NCI-H128 (cell line): ENCODE results near the gene RELL1.

ENCODE experiments used
- DNase-seq: peaks from one replicate; lab custom pipeline; 2025; ENCODE audit not compliant: unreplicated experiment; lab: John Stamatoyannopoulos, UW

Gene RELL1

DNA sequence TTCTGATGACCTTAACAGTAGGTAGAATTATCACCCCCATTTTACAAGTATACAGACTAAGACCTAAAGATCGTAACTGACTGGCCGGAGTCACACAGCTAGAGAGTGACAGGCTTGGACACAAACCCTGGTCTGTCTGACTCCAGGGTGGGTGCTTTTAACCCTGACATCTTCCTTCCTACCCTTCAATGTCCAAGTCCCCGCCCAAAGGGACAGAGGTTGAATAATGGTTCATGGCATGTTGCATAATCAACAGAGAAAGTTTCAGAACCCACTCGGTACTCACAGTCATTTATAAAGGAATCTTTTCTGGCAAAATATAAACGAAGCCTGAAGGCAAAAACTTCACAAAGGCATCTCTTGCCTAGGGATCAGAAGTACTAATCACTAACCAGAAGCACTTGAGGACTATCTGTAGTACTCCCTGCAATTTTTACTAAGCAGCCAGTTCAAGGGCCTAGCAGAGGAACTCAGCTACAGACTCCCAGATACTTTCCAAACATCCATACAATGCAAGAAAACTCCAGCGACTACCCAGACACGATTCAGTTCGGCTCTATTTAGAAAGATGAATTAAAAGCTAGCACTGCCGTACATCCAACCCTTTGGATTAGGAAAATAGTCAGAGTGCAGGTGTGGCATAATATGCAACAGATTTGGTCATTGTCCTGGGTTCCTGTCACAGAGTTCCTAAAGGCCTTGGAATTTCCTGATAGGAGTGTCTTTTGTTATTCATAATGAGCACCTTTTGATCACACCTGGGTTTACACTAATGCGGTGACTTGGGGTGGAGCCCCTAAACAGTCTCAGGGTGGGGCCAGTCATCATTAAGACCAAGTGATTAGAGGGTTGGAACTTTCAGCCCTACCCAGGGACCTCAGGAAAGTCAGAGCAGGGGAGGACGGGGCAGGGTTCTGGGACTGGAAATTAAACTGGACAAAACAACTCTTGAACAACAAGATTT is 44.0 kb downstream of the RELL1 start:
- no peak for DNase-seq

DNA sequence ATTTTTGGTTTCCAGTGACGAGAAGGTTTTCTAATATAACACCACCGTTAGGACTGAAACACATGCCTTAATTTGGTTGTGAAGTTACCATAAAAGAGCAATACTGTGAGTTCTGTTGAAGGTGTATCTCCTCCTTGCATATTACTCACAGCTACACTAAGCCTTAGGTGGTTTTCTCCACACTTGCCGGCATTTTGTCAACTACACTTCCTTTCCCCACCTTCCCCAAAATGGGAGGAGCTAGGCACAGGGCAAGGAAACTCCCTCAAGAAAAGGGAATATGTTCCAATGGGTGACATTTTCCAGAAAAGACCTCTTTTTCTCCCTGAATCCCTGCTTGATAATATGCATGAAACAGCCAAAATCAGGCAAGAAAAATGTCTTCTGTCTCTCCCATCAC is 44.8 kb downstream of the RELL1 start:
- no peak for DNase-seq

DNA sequence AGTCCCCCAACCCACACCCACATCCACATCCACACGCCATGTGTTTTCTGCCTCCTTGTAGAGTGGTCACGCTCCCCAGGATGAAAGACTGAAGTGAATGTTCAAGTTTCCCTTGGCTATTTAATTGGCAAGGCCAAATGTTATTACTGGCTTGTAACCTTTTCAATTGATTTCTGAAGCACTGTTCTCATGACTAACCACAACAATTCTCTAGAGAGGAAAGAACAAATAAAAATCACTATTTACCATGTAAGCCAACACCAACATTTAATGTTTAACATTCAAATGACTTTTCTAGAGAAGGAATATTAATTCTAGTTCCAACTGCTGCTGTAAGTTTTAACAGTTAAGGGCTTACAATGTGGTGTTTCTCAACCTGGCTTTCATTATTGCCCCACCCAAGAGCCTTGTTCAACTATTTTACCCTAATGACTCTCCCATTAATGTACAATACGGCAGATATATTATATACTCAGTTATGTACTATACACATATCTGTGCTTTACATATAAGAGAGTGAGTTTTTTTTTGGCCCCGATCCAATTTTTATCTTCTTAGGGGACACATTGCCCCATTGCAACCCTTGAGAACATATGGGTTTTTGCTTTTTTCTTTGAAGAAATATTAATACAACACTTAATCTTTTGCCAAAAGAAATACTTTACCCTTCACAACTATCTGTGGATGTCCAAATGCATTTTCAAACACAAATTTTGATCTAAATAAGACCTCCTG is 46.5 kb downstream of the RELL1 start:
- no peak for DNase-seq

DNA sequence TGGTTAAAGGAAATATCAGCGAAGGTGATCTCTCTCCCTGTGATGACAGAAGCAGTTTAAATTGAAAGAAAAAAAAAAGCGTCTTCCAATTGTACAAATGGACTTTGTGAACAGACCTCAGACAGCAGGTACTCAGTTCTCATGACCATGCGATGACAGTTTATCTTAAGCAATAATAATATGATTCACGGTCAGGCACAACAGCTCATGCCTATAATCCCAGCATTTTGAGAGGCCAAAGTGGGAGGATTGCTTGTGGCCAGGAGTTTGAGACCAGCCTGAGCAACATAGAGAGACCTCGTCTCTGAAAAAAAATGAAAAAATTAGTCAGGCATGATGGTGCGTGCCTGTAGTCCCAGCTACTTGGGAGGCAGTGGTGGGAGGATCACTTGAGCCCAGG is 51.0 kb downstream of the RELL1 start:
- no peak for DNase-seq

DNA sequence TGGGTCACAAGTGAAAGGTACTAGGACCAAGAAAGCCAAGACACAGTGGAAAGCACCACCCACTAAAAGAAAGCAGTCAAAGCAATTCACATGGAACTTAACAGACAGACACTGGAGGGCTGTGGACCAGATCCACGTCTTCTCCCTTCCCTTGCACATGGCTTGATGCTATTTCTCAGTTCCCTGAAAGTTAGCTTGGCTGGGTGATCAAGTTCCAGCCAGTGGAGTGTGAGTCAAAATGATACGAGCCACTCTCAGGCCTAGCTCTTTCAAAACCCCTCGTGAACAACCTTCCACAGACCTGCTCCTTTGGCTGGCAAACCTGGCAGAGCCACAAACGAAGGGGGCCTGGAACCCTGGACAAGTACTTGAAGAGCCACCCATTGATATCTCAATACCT is 52.0 kb downstream of the RELL1 start:
- no peak for DNase-seq

DNA sequence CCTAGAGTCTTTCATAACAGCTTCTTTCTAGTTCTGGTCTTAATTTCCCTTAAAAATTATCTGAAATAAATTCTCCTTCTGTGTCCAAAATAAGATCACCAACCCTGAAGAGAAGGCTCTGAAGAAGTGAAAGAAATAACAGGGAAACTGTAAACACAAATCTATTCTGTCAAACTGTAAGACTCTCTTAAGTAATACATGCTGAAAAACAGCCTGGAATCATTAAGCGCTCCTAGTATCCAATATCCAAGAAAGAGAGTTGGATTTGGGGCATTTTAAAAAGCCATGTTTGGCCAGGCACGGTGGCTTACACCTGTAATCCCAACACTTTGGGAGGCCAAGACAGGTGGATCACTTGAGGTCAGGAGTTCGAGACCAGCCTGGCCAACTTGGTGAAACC is 53.3 kb downstream of the RELL1 start:
- DNase-seq, result no peak

DNA sequence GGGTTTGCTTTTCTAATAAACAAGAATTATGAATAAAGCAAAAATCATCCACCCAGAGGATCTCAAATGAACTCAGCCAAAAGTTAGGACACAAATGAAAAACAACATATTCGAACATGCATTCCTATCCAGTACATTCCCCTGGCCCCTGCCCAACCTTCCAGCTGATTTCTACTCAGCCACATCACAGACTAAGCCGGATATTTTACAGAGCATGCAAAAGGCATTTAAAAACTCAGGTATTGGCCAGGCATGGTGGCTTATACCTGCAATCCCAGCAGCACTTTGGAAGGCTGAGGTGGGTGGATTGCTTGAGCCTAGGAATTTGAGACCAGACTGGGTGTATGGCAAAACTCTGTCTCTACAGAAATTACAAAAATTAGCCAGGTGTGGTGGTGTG is 54.6 kb downstream of the RELL1 start:
- DNase-seq, result no peak

DNA sequence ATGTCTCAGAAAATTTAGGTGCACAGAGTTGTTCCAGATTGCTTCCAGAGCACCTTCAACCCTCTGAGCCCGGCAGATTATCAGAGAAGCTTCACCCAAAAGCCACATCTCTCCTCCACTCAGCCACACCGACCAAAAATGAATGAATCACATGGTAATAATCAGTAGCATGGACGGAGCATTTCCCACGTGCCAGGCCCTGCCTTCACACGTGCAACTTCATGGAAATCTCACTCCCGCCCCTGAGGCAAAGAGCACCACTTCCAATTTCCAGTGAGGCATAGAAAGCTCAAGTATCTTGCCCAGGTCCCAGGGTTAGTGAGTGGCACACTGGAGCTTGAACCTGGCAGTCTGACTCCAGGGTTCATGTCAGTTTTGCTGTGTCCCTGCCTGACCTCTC is 56.5 kb downstream of the RELL1 start:
- DNase-seq, result no peak

DNA sequence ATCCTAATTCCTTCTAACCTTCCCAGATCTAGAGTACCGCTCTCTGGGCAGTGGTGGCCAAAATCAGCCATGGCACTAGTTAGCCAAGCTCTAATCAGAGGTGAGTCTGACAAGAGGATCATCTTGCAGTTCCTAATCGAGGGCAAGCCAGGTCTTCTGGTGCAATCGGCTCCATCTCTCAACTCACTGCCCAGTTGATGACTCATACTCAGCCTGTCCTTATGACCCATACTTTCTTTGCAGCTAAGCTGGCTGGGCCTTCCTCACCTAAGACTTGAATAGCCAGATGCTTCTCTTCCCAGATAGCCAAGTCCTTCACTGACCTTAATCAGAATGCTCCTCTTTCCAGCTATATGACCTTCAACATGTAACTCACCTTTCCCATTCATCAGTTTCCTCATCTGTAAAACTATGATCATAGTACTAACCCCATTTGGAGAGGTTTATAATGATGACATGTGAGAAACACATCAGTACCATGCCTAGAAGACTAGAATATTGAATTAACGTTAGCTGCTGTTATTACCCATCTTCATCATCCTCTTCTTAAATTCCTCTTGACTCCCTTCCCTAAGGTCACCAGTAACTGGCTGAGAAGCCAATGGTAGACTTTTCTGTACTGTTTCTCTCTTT is 57.1 kb downstream of the RELL1 start:
- no peak for DNase-seq

DNA sequence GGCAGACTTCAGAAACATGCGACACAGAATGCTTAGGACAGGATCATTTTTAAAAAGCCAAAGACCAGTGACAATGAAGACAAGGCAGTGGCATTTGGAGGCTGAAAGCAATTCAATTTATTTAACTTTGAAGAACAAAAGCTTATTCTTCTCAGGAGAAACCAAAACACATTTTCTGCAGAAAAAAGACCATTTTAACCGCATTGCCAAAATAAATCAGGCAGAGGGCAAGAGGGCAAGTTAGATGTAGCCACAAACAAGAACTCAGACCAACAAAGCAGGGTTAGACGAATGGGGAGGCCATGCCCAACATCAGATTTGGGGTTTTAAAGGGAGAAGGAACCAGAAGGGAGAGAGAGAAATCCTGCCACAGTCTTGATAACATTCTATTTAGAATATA is 58.9 kb downstream of the RELL1 start:
- no peak for DNase-seq

DNA sequence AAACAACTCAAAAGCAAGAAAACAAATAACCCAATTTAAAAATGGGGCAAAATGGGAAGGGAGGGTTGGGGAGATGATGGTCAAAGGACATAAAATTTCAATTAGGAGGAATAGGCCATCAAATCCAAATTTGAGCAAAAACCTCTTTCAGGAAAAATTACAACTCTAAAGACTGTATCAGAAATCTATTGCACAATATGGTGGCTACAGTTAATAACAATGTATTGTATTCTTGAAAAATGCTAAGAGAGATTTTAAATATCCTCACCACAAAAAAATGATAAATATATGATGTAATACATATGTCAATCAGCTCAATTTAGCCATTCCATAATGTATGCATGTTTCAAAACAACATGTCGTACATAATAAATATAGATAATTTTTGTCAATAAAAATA is 60.7 kb downstream of the RELL1 start:
- DNase-seq, result no peak

DNA sequence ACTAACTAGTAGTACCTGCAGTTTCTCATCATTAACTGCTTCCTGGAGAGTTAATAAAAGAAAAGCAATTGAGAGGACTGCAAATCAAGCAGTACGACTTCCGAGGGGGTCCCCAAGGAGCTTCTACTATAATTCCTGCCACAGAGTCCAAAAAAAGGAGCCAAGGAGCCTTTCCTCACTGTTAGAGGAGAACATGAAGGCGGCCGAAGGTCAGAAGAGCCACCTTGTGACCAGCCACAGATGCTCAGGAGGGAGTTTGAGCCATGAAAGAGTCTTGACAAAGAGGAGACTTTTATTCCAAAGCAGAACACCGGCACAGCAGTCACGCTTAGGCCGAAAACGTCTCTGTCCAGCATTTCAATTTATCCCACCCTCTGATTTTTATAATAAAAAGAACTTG is 62.2 kb downstream of the RELL1 start:
- DNase-seq, result no peak

DNA sequence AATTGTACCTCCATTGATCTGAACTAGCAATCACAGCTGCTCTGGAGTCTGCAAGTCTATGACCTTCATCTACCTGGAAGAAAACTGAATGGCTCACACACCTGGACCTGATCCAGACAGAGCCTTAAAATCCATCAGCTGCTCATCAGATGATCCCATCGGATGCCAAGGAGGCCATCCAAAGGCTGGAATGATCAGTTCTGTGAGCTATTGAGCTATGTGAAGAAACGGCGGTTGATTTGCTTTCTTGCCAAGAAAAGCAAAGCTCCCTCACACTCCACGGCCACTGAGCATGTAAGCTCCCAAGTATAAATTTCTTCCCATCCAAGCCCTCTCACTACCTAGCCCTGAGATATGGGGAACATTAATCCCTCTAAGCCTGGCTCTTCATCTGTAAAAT is 63.1 kb downstream of the RELL1 start:
- DNase-seq, result no peak

DNA sequence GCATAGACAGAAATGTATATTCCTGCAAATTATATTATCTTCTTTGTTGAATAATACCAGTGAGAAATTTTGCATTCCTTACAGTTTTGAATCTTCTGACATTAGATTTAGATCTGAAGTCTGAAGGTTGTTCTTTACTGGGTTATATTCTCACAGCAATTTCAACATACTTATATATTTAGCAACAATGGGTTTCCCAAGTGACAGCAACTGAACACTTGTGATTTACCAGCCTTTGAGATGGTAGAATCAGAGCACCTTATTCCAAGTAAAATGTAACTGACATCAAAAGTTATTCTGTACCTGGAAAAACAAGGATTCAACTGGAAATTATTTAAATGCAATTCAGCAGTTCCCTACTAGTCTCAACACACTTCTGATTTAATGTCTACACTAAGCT is 66.0 kb downstream of the RELL1 start:
- no peak for DNase-seq

DNA sequence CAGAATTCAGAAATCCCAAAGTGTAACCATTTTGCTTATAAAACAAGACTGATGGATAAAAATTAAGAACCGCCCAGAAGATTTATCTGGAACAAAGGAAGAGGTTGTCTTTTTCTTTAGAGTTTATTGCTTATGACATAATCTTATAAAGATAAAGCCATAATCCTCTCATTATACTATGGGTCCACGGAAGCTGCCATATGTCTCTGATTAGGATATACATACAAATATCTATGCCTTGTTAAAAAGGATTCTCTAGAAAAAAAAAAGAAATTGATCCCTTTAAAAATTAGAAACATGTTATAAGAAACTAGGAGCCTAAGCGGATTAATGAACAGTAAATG is 70.5 kb downstream of the RELL1 start:
- DNase-seq, result no peak

DNA sequence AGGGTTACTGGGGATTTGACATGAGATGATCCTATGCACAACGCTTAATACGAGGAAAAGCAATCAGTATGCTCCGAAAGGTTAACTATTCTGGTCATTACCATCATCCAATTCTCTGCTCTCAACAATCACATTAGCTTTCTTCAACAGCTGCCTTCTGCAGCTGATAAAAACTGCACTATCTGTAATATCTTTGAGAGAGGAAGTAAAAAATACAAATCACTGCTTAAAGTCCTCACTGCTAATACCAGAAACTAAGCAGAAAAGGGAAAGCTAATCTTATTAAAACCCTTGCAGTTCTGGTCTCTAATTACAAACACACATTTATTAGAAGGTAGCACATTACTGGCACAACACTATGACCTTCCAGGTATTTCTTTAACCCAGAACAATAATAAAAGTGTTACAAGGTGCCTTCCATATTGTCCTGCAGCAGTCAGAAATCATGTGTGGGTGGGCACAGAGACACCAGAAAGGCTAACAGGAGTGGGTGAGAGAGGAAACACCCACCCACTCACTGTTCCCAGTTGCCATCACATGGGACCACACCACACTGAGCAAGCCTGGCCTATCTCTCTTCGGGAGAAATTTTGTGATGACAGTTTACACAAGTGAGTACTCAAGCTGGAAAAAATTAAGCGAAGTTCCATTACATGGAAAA is 71.0 kb downstream of the RELL1 start:
- DNase-seq, result no peak

DNA sequence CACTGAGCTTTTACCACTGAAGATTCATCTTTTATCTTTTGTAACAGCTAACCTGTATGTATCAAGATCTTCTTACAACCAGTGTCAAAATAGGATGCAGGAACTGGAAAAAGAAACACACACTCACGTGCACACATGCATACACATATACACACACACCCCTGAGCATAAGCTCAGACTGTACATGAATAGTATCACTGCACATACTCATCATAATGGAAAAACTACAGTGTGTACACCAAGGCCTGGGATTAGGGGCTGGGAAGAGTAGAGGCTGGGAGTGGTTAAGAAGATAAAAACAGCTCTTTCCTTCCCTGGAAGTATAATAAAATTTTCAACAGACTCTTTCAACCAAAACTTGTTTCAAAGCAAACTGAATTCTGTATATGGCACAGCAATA is 73.4 kb downstream of the RELL1 start:
- DNase-seq, result no peak

DNA sequence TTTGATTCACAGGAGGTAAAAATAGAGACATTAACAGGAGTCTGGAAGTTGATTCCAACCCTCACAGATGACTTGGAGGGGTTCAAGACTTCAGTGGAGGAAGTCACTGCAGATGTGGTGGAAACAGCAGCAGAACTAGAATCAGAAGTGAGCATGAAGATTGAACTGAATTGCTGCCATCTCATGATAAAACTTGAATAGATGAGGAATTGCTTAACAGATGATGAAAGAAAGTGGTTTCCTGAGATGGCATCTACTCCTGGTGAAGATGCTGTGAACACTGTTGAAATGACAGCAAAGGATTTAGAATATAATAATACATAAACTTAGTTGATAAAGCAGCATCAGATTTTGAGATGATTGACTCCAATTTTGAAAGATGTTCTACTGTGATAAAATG is 76.5 kb downstream of the RELL1 start:
- no peak for DNase-seq

DNA sequence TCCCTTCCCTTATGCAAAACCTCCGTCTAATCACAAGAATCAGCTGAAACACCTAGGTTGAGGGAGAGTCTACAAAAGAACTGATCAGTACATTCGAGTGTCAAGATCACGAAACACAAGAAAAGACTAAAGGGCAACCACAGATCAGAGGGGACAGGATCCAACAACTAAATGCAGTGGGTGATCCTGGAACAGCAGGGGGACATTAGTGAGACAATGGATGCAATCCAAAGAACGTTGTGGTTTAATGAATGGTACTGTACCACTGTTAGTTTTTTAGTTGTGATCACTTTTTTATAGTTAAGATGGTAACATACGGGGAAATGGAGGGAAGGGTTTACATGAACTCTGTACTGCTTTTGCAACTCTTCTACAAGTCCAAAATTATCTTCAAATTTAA is 79.2 kb downstream of the RELL1 start:
- no peak for DNase-seq

DNA sequence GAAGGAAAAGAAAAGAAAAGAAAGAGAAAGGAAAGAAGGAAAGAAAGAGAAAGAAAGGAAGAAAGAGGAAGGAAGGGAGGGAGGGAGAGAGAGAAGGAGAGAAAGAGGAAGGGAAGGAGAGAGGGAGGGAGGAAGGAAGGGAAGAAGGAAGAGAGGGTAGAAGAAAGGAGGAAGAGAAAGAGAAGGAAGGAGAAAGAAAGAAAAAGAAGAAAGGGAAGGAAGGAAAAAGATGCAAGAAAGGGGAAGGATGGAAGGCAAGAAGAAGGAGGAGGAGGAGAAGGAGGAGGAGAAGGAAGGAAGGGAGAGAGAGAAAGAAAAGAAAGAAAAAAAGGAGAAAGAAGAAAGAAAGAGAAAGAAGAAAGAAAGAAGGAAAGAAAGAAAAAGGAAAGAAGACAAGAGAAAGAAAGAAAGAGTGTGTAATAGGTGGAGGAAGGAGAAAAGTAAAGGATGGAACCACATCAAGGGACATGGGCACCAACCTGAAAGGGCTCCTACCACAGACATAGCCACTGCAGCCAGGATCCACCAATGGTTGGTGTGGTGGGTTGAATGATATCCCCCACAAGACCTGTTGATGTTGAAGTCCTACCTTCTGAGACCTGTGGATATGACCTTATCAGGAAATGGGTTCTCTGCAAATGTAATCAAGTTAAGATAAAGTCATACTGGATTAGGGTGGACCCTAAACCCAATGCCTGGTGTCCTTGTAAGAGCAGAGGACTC is 80.2 kb downstream of the RELL1 start:
- no peak for DNase-seq

DNA sequence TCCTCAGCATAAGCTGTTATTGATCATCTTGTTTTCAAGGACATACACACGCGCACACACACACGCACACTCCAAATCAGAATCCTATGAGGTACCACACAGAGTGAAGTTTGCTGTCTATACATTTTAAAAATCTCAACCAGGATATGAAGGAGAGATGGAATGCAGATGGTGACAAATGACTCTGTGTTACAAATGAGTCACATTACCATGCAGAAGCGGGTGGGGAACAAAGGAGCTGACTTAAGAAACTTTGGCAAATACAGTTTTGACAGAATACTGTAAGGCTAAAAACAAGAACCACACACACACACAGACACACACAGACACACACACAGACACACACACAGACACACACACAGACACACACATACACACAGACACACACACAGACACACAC is 81.7 kb downstream of the RELL1 start:
- DNase-seq, result no peak
